Parathyroid adenoma (tissue), 2 donors: ENCODE results near the gene CD74.

Experiments used
- H2AFZ ChIP-seq: fragments of 300-600 bp; sonication (generic); one replicate; pipeline ENCODE4 v1.7.0; 2017; ENCODE audit warnings: antibody characterized with exemption, mild to moderate bottlenecking
- H3K27ac ChIP-seq: fragments of 300-600 bp; sonication (generic); one replicate; pipeline ENCODE4 v1.7.0; 2017
- H3K27me3 ChIP-seq: fragments of 300-600 bp; sonication (generic); one replicate; pipeline ENCODE4 v1.7.0; 2017; ENCODE audit warnings: low read length; ENCODE audit not compliant: control insufficient read depth, insufficient read depth
- H3K36me3 ChIP-seq: fragments of 300-600 bp; sonication (generic); one replicate; pipeline ENCODE4 v1.7.0; 2017; ENCODE audit warnings: low read length; ENCODE audit not compliant: control insufficient read depth, insufficient read depth
- H3K4me1 ChIP-seq: fragments of 300-600 bp; sonication (generic); one replicate; pipeline ENCODE4 v1.7.0; 2017; ENCODE audit warnings: control low read depth
- H3K4me2 ChIP-seq: fragments of 300-600 bp; sonication (generic); one replicate; pipeline ENCODE4 v1.7.0; 2017; ENCODE audit warnings: low read length
- H3K4me3 ChIP-seq: fragments of 300-600 bp; sonication (generic); one replicate; pipeline ENCODE4 v1.7.0; 2017; ENCODE audit warnings: low read depth, low read length
- H3K79me2 ChIP-seq: fragments of 300-600 bp; sonication (generic); one replicate; pipeline ENCODE4 v1.7.0; 2017; ENCODE audit warnings: control low read depth
- H3K9ac ChIP-seq: fragments of 300-600 bp; sonication (generic); one replicate; pipeline ENCODE4 v1.7.0; 2017; ENCODE audit warnings: mild to moderate bottlenecking
- H3K9me3 ChIP-seq: fragments of 300-600 bp; sonication (generic); one replicate; pipeline ENCODE4 v1.7.0; 2017; ENCODE audit warnings: low read length; ENCODE audit not compliant: control insufficient read depth
- CTCF ChIP-seq: fragments of 300-600 bp; sonication (generic); IDR thresholded peaks from one replicate; pipeline ENCODE4 v1.7.0; 2017; ENCODE audit warnings: antibody characterized with exemption, mild to moderate bottlenecking
- donor health status: primary hyperparathyroidism.

The CD74 gene

GRCh38 chr5:150376799-150377771, 35.6 kb downstream of the CD74 start:
- Histone ChIP-seq H3K9me3 (no peaks in the 10 kb centered on the region), H3K79me2 (no peaks in the 10 kb centered on the region), H3K4me3 (no peak overlapping the region), H2AFZ (no peak overlapping the region), H3K27ac (no peak overlapping the region), H3K9ac (no peak overlapping the region), H3K4me1 (no peaks in the 10 kb centered on the region), H3K36me3 (no peaks in the 10 kb centered on the region), H3K27me3 (no peaks in the 10 kb centered on the region), H3K4me2 (no peak overlapping the region)
- no peak for TF ChIP-seq CTCF

- Histone ChIP-seq H3K27me3 (no peaks in the 10 kb centered on the region), H2AFZ (no peak overlapping the region), H3K79me2 (no peaks in the 10 kb centered on the region), H3K4me3 (no peak overlapping the region), H3K4me2 (no peak overlapping the region), H3K4me1 (no peaks in the 10 kb centered on the region), H3K27ac (no peak overlapping the region), H3K9ac (no peak overlapping the region), H3K9me3 (no peaks in the 10 kb centered on the region), H3K36me3 (no peaks in the 10 kb centered on the region)
- TF ChIP-seq CTCF: no peak
Measured at GRCh38 chr5:150374651-150375050, 38.1 kb downstream of the CD74 start.

- Histone ChIP-seq H3K79me2 (no peaks in the 10 kb centered on the region), H3K4me2 (no peak overlapping the region), H3K9me3 (no peaks in the 10 kb centered on the region), H3K4me3 (no peak overlapping the region), H2AFZ (no peak overlapping the region), H3K4me1 (no peaks in the 10 kb centered on the region), H3K27ac (no peak overlapping the region), H3K27me3 (no peaks in the 10 kb centered on the region), H3K36me3 (no peaks in the 10 kb centered on the region), H3K9ac (no peak overlapping the region)
- no peak for TF ChIP-seq CTCF
Measured at GRCh38 chr5:150372639-150373038, 40.1 kb downstream of the CD74 start.

- Histone ChIP-seq H3K36me3 (no peaks in the 10 kb centered on the region), H3K4me3 (no peak overlapping the region), H3K79me2 (no peaks in the 10 kb centered on the region), H3K4me1 (no peaks in the 10 kb centered on the region), H2AFZ (no peak overlapping the region), H3K27ac (no peak overlapping the region), H3K9me3 (no peaks in the 10 kb centered on the region), H3K27me3 (no peaks in the 10 kb centered on the region), H3K4me2 (no peak overlapping the region), H3K9ac (no peak overlapping the region)
- no peak for TF ChIP-seq CTCF
Measured at GRCh38 chr5:150368526-150368925, 44.2 kb downstream of the CD74 start.

- Histone ChIP-seq H3K4me1 (peaks cover under 1% of the 10 kb centered on the region), H3K79me2 (no peaks in the 10 kb centered on the region), H3K27me3 (no peaks in the 10 kb centered on the region), H3K9ac (no peak overlapping the region), H2AFZ (no peak overlapping the region), H3K9me3 (no peaks in the 10 kb centered on the region), H3K4me3 (no peak overlapping the region), H3K36me3 (no peaks in the 10 kb centered on the region), H3K4me2 (no peak overlapping the region), H3K27ac (no peak overlapping the region)
- no peak for TF ChIP-seq CTCF
Measured at GRCh38 chr5:150364004-150364403, 48.7 kb downstream of the CD74 start.
